ENCODE results near the gene CLDN10.

- TF ChIP-seq EZH2 (IDR thresholded peaks at IDR 0.05; ENCODE audit: borderline replicate concordance, low read length) (no peak), CTCF (IDR thresholded peaks at IDR 0.05; ENCODE audit: low read length) (no peak)
These were observed 68.4 kb downstream of the CLDN10 start for GRCh38 chr13:95620825-95621498.
